Measurements from ENCODE around the gene GGT5.

GRCh38 chr22:24201681-24202614 lies 42.9 kb downstream of the GGT5 start:
- TF ChIP-seq CTCF (conservative IDR thresholded peaks at IDR 0.05 in 1 of 2, IDR thresholded peaks at IDR 0.05 in 1 of 2; ENCODE audit: low read depth in 1 of 2, low read length in 2 of 2) = no peak
- no peak for TF ChIP-seq EZH2 (IDR thresholded peaks at IDR 0.05; ENCODE audit: low read length, missing control alignments)

Measured in fibroblast of lung (primary cell).